Endodermal cell (in vitro differentiated cells): ENCODE measurements around the gene TRIM41. TPM values are rescaled to one million over a fixed set of nuclear protein-coding genes. Genes with fewer than 3 reads are reported as not detected.
"Not testable (repeated sequence)": the region's sequence is repeated elsewhere in the genome, so short reads cannot be mapped to it uniquely, and the experiment has no call there.

Source experiments
- DNase-seq: peaks from one replicate; pipeline ENCODE4 v3.0.0-alpha.2; 2017
- H3K27ac ChIP-seq: 2 replicates; pipeline ENCODE4 v1.5.1; 2013; ENCODE audit warnings: mild to moderate bottlenecking, low read depth, low read length, moderate library complexity
- H3K27me3 ChIP-seq: 2 replicates; pipeline ENCODE4 v1.6.1; 2013; ENCODE audit warnings: mild to moderate bottlenecking, low read length, moderate library complexity; ENCODE audit not compliant: insufficient read depth, control insufficient read depth, poor library complexity, severe bottlenecking
- H3K36me3 ChIP-seq: 2 replicates; pipeline ENCODE4 v1.7.0; 2013; ENCODE audit warnings: mild to moderate bottlenecking, low read length, moderate library complexity; ENCODE audit not compliant: control insufficient read depth, insufficient read depth
- H3K4me1 ChIP-seq: one replicate; pipeline ENCODE4 v1.7.0; 2013; ENCODE audit warnings: low read length; ENCODE audit not compliant: control insufficient read depth, insufficient read depth
- H3K4me3 ChIP-seq: 2 replicates; pipeline ENCODE4 v1.5.1; 2013; ENCODE audit warnings: mild to moderate bottlenecking, low read length, moderate library complexity
- H3K9ac ChIP-seq: 2 replicates; pipeline ENCODE4 v1.6.1; 2013; ENCODE audit warnings: mild to moderate bottlenecking, low read length, moderate library complexity; ENCODE audit not compliant: poor library complexity, severe bottlenecking; ENCODE audit errors: extremely low read depth
- H3K9me3 ChIP-seq: 2 replicates; pipeline ENCODE4 v1.6.1; 2013; ENCODE audit warnings: mild to moderate bottlenecking, low read length, moderate library complexity; ENCODE audit not compliant: control insufficient read depth
- H3K27ac Mint-ChIP-seq: 2 replicates; pipeline ENCODE4 v1.8.0; 2020; ENCODE audit warnings: mixed read lengths
- H3K27me3 Mint-ChIP-seq: 2 replicates; pipeline ENCODE4 v1.8.0; 2021; ENCODE audit warnings: mild to moderate bottlenecking, mixed read lengths; ENCODE audit not compliant: insufficient read depth
- H3K36me3 Mint-ChIP-seq: 2 replicates; pipeline ENCODE4 v1.8.0; 2020; ENCODE audit warnings: low read depth, mixed read lengths
- H3K4me1 Mint-ChIP-seq: 2 replicates; pipeline ENCODE4 v1.8.0; 2020; ENCODE audit warnings: mixed read lengths
- H3K4me3 Mint-ChIP-seq: 2 replicates; pipeline ENCODE4 v1.8.0; 2020; ENCODE audit warnings: mild to moderate bottlenecking, moderate library complexity, mixed read lengths
- H3K9me3 Mint-ChIP-seq: 2 replicates; pipeline ENCODE4 v1.8.0; 2020; ENCODE audit warnings: mild to moderate bottlenecking, mixed read lengths
- CTCF ChIP-seq: fragments of 200-600 bp; sonication (generic); conservative IDR thresholded peaks from 2 replicates; pipeline ENCODE4 v1.5.0; 2021; ENCODE audit warnings: antibody characterized with exemption, mild to moderate bottlenecking
- WGBS, 2 experiments: methylation state at CpG; one replicate each; pipeline versions ENCODE4 v1.1.5 to v1.1.7; 2013; ENCODE audit warnings: missing lambda C conversion rate in 2 of 2, mixed read lengths in 1 of 2; ENCODE audit not compliant: insufficient coverage in 1 of 2, insufficient read length in 1 of 2; 5-methylcytosine and 5-hydroxymethylcytosine counted together
- total RNA-seq, 2 donors: library from RNA; stranded (reverse); fragmentation: NEBNext Ultra II Directional in 1 of 2; extraction: Animal tissue kit (Norgen Biotek cat#: 25700) in 1 of 2; gene quantifications; 2 replicates in 1 of 2; 3 replicates in 1 of 2; pipeline ENCODE4 v1.2.1, GENCODE V29; 2021

TRIM41 gene
- total RNA-seq, 2 donors from 2014 or later = 37.5 to 41.7 TPM

- peak; percentile 22 for DNase-seq
- 99 to 100% methylated on average over 1 to 3 of the region's 3 CpGs for WGBS, 2 experiments
- H3K36me3 ChIP-seq = peaks cover 4% of the 10 kb centered on the region
- TF ChIP-seq CTCF = no peak
- no peaks in the 10 kb centered on the region for H3K9me3 Mint-ChIP-seq
- H3K4me3 ChIP-seq = no peak overlapping the region
- H3K4me1 ChIP-seq = peaks cover 5% of the 10 kb centered on the region
- H3K4me1 Mint-ChIP-seq = peaks cover 21% of the 10 kb centered on the region
- no peaks in the 10 kb centered on the region for H3K36me3 Mint-ChIP-seq
- H3K27me3 Mint-ChIP-seq = peaks cover under 1% of the 10 kb centered on the region
- no peaks in the 10 kb centered on the region for H3K9me3 ChIP-seq
- no peak overlapping the region for H3K27ac ChIP-seq
- H3K27me3 ChIP-seq = no peaks in the 10 kb centered on the region
- no peak overlapping the region for H3K4me3 Mint-ChIP-seq
- no peak overlapping the region for H3K9ac ChIP-seq
- H3K27ac Mint-ChIP-seq = no peak overlapping the region
Measured at GRCh38 chr5:181271081-181271480, 48.0 kb downstream of the TRIM41 start.

GRCh38 chr5:181273433-181273744 is 50.3 kb downstream of the TRIM41 start:
- peak; percentile 90 for DNase-seq
- not testable (repeated sequence) for H3K36me3 ChIP-seq, H3K36me3 Mint-ChIP-seq, H3K9me3 Mint-ChIP-seq, H3K27me3 ChIP-seq, H3K27ac ChIP-seq, H3K4me3 ChIP-seq, H3K9ac ChIP-seq, H3K9me3 ChIP-seq, H3K4me1 Mint-ChIP-seq, H3K4me1 ChIP-seq
- Mint-ChIP-seq H3K4me3 (peak overlapping the region; percentile 70), H3K27ac (peak overlapping the region; percentile 96), H3K27me3 (peaks cover 16% of the 10 kb centered on the region)
- TF ChIP-seq CTCF = peak; percentile 64
- WGBS, 2 experiments = 68% methylated on average over 26 of the region's 28 CpGs; no CpG with 5 or more reads in 1 of the 2 experiments

GRCh38 chr5:181280251-181280762 is 57.2 kb downstream of the TRIM41 start:
- peak overlapping the region; percentile 86 for H3K4me3 ChIP-seq
- WGBS, 2 experiments = 3 to 8% methylated on average over 6 to 7 of the region's 7 CpGs
- H3K27ac Mint-ChIP-seq = no peak overlapping the region

More at GRCh38 chr5:181280251-181280762, 57.2 kb downstream of the TRIM41 start:
- H3K36me3 Mint-ChIP-seq = peaks cover 10% of the 10 kb centered on the region
- Histone ChIP-seq H3K27ac (no peak overlapping the region), H3K27me3 (no peaks in the 10 kb centered on the region), H3K9me3 (no peaks in the 10 kb centered on the region), H3K36me3 (peaks cover 2% of the 10 kb centered on the region), H3K9ac (peak overlapping the region; percentile 71), H3K4me1 (peaks cover 4% of the 10 kb centered on the region)
- no peak for TF ChIP-seq CTCF
- H3K4me1 Mint-ChIP-seq = peaks cover 12% of the 10 kb centered on the region
- no peaks in the 10 kb centered on the region for H3K9me3 Mint-ChIP-seq
- DNase-seq = no peak
- no peak overlapping the region for H3K4me3 Mint-ChIP-seq
- H3K27me3 Mint-ChIP-seq = peaks cover 16% of the 10 kb centered on the region
